ENCODE measurements around the gene TBL1XR1. TPM values are rescaled to one million over a fixed set of nuclear protein-coding genes. Genes with fewer than 3 reads are reported as not detected.

Gene TBL1XR1
- total RNA-seq, 2 experiments from 2014 or later = 63.2 to 67.8 TPM

DNA sequence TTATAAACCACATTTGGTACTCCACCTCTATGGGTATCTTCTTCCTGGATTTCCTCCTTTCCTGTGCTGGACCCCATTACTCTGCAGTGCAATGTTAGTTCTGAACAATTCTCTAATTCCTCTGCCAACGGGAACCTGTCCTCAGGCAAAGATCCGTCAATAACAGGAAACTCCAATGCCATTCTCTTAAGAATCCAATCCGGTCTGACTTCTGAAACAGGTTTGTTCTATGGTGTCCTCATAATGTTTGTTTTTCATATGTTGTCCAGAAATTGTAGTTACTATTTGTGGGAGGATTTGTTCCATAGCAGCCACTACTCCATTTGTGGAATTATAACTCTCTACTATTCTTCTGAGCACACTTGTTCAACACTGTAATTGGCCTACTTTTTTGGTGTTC is 112.7 kb downstream of the TBL1XR1 start:
- ChIA-PET POLR2A (interaction anchor here (0.7 kb wide), 1 partner anchor 154 kb away, joined by 3 read pairs; no protein-coding TSS in a partner anchor), CTCF (no interaction called here)
- Mint-ChIP-seq H3K36me3 (ENCODE audit: low read depth) (peaks cover 39% of the 10 kb centered on the region), H3K27me3 (no peaks in the 10 kb centered on the region), H3K4me1 (ENCODE audit: low read depth) (peaks cover 89% of the 10 kb centered on the region), H3K4me3 (no peak overlapping the region), H3K27ac (peak overlapping the region; percentile 50), H3K9me3 (no peaks in the 10 kb centered on the region)
- Histone ChIP-seq H3K4me1 (ENCODE audit: insufficient read depth, low read length) (peaks cover 5% of the 10 kb centered on the region), H3K9me3 (ENCODE audit: control insufficient read depth in 1 of 2, insufficient read depth in 1 of 2, low read length in 2 of 2) (no peaks in the 10 kb centered on the region), H3K27ac (ENCODE audit: low read depth in 1 of 2, low read length in 2 of 2) (no peak overlapping the region), H3K4me3 (ENCODE audit: low read length) (no peak overlapping the region), H3K27me3 (ENCODE audit: control insufficient read depth in 1 of 2, insufficient read depth in 2 of 2, low read length in 2 of 2) (no peaks in the 10 kb centered on the region), H3K36me3 (ENCODE audit: insufficient read depth, low read length) (no peaks in the 10 kb centered on the region)
- DNase-seq (no peak), ATAC-seq (ENCODE audit: poor library complexity) (no peak)
- intact Hi-C loops (cut with DNase I, micrococcal nuclease) = no loop called here
- TF ChIP-seq, protein P1, sequence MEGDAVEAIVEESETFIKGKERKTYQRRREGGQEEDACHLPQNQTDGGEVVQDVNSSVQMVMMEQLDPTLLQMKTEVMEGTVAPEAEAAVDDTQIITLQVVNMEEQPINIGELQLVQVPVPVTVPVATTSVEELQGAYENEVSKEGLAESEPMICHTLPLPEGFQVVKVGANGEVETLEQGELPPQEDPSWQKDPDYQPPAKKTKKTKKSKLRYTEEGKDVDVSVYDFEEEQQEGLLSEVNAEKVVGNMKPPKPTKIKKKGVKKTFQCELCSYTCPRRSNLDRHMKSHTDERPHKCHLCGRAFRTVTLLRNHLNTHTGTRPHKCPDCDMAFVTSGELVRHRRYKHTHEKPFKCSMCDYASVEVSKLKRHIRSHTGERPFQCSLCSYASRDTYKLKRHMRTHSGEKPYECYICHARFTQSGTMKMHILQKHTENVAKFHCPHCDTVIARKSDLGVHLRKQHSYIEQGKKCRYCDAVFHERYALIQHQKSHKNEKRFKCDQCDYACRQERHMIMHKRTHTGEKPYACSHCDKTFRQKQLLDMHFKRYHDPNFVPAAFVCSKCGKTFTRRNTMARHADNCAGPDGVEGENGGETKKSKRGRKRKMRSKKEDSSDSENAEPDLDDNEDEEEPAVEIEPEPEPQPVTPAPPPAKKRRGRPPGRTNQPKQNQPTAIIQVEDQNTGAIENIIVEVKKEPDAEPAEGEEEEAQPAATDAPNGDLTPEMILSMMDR (IDR thresholded peaks at IDR 0.05) = no peak

DNA sequence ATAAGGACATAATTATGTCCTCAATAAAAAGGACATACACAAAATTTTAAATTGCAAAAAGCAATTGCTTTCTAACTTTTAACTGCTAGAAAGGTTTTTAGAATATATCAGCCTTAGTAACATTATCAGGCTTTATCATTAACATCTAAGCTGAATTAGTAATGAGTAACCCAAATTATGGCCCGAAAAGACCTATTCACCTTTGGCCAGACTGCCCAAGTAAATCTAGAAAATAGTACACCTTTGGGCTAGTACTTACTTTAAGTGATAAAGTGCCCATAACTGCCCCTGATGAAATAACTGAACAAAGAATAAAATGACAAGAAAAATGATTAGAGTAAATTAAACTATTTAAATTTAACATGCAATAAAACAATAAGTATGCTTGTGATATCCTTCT is 117.2 kb downstream of the TBL1XR1 start:
- DNase-seq (no peak), ATAC-seq (ENCODE audit: poor library complexity) (no peak)
- H3K36me3 ChIP-seq (ENCODE audit: insufficient read depth, low read length) = peaks cover 6% of the 10 kb centered on the region
- H3K27me3 Mint-ChIP-seq = no peaks in the 10 kb centered on the region
- CTCF ChIA-PET = interaction anchor here (1.0 kb wide), 1 partner anchor 28 kb away, joined by 3 read pairs; no protein-coding TSS in a partner anchor
- no peaks in the 10 kb centered on the region for H3K4me1 ChIP-seq (ENCODE audit: insufficient read depth, low read length)
- no peaks in the 10 kb centered on the region for H3K9me3 ChIP-seq (ENCODE audit: control insufficient read depth in 1 of 2, insufficient read depth in 1 of 2, low read length in 2 of 2)
- POLR2A ChIA-PET = interaction anchor here (0.8 kb wide), 1 partner anchor 116 kb away, joined by 4 read pairs; no protein-coding TSS in a partner anchor
- no peak overlapping the region for H3K27ac Mint-ChIP-seq
- no peak overlapping the region for H3K4me3 Mint-ChIP-seq
- no peak overlapping the region for H3K4me3 ChIP-seq (ENCODE audit: low read length)
- H3K9me3 Mint-ChIP-seq = no peaks in the 10 kb centered on the region
- H3K36me3 Mint-ChIP-seq (ENCODE audit: low read depth) = peaks cover 53% of the 10 kb centered on the region
- TF ChIP-seq, protein P1 (IDR thresholded peaks at IDR 0.05) = no peak
- peaks cover 73% of the 10 kb centered on the region for H3K4me1 Mint-ChIP-seq (ENCODE audit: low read depth)
- intact Hi-C loops (cut with DNase I, micrococcal nuclease) = no loop called here
- H3K27ac ChIP-seq (ENCODE audit: low read depth in 1 of 2, low read length in 2 of 2) = no peak overlapping the region
- no peaks in the 10 kb centered on the region for H3K27me3 ChIP-seq (ENCODE audit: control insufficient read depth in 1 of 2, insufficient read depth in 2 of 2, low read length in 2 of 2)

DNA sequence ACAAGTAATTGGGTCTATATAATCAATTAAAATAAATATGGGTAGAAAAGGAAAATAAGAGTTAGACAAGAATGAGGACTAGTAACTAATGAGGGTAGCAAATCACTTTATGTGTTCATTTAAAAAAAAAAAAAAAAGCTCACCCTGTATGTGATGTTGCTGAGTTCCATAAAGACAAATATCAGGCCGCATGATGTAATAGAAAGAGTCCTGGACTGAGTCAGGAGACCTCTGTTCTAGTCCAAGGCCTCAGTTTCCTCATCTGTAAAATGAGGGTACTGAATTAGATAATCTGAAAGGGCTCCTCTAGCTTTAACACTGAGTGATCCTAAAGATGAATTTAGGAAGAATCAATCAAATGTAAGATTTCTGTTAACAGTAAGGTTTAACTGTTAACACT is 117.6 kb downstream of the TBL1XR1 start:
- Mint-ChIP-seq H3K27me3 (no peaks in the 10 kb centered on the region), H3K9me3 (no peaks in the 10 kb centered on the region), H3K4me1 (ENCODE audit: low read depth) (peaks cover 73% of the 10 kb centered on the region), H3K27ac (no peak overlapping the region), H3K4me3 (no peak overlapping the region), H3K36me3 (ENCODE audit: low read depth) (peaks cover 54% of the 10 kb centered on the region)
- ATAC-seq (ENCODE audit: poor library complexity) = no peak
- H3K36me3 ChIP-seq (ENCODE audit: insufficient read depth, low read length) = peaks cover 10% of the 10 kb centered on the region
- no peak overlapping the region for H3K4me3 ChIP-seq (ENCODE audit: low read length)
- no peaks in the 10 kb centered on the region for H3K4me1 ChIP-seq (ENCODE audit: insufficient read depth, low read length)
- ChIA-PET POLR2A (interaction anchor here (0.8 kb wide), 1 partner anchor 116 kb away, joined by 4 read pairs; no protein-coding TSS in a partner anchor), CTCF (interaction anchor here (1.0 kb wide), 1 partner anchor 29 kb away, joined by 3 read pairs; no protein-coding TSS in a partner anchor)
- no peak overlapping the region for H3K27ac ChIP-seq (ENCODE audit: low read depth in 1 of 2, low read length in 2 of 2)
- H3K27me3 ChIP-seq (ENCODE audit: control insufficient read depth in 1 of 2, insufficient read depth in 2 of 2, low read length in 2 of 2) = no peaks in the 10 kb centered on the region
- no peak for DNase-seq
- intact Hi-C loops (cut with DNase I, micrococcal nuclease) = no loop called here
- TF ChIP-seq, protein P1 (IDR thresholded peaks at IDR 0.05) = no peak
- no peaks in the 10 kb centered on the region for H3K9me3 ChIP-seq (ENCODE audit: control insufficient read depth in 1 of 2, insufficient read depth in 1 of 2, low read length in 2 of 2)

Data from CD4-positive, alpha-beta T cell (primary cell).